GM13976 (cell line): ENCODE results near the gene UBA5.
A peak's percentile ranks its signal among the peaks of the same experiment; 100 is the strongest.

ENCODE experiments used
- DNase-seq: peaks from one replicate; pipeline ENCODE4 v3.0.0; 2012; ENCODE audit warnings: low spot score
- CTCF ChIP-seq: IDR thresholded peaks from 2 replicates; pipeline ENCODE4 v1.5.1; 2012; ENCODE audit warnings: borderline replicate concordance, mild to moderate bottlenecking; ENCODE audit not compliant: insufficient read depth; ENCODE audit errors: extremely low read depth, missing control alignments, control extremely low read depth
- in situ Hi-C: fragments of 300-500 bp; cut with MboI; formaldehyde crosslinking; loops from one replicate; pipeline ENCODE4 v1.12.0; 2022; ENCODE audit warnings: low sequenced_read_pairs, mixed read lengths, inconsistent platforms; ENCODE audit not compliant: unreplicated experiment

The UBA5 gene

GRCh38 chr3:132624790-132625189, 35.3 kb upstream of the UBA5 start:
- in situ Hi-C loops, result loop anchor here (25.0 kb wide), 1 partner anchor 87 kb away; no protein-coding TSS in a partner anchor
- no peak for DNase-seq
- no peak for TF ChIP-seq CTCF

GRCh38 chr3:132625613-132626012, 34.5 kb upstream of the UBA5 start:
- in situ Hi-C loops, result loop anchor here (25.0 kb wide), 1 partner anchor 88 kb away; no protein-coding TSS in a partner anchor
- peak; percentile 56 for DNase-seq
- TF ChIP-seq CTCF, result no peak

GRCh38 chr3:132626955-132627354, 33.2 kb upstream of the UBA5 start:
- in situ Hi-C loops, result loop anchor here (25.0 kb wide), 1 partner anchor 90 kb away; no protein-coding TSS in a partner anchor
- TF ChIP-seq CTCF, result no peak
- no peak for DNase-seq

GRCh38 chr3:132628157-132628556, 32.0 kb upstream of the UBA5 start:
- TF ChIP-seq CTCF, result no peak
- in situ Hi-C loops, result loop anchor here (25.0 kb wide), 1 partner anchor 91 kb away; no protein-coding TSS in a partner anchor
- DNase-seq, result no peak

GRCh38 chr3:132629928-132630327, 30.2 kb upstream of the UBA5 start:
- in situ Hi-C loops, result loop anchor here (25.0 kb wide), 1 partner anchor 93 kb away; no protein-coding TSS in a partner anchor
- TF ChIP-seq CTCF, result no peak

GRCh38 chr3:132630612-132631011, 29.5 kb upstream of the UBA5 start:
- TF ChIP-seq CTCF, result no peak
- no peak for DNase-seq
- in situ Hi-C loops, result loop anchor here (25.0 kb wide), 1 partner anchor 93 kb away; no protein-coding TSS in a partner anchor

More at GRCh38 chr3:132629928-132630327, 30.2 kb upstream of the UBA5 start:
- DNase-seq, result no peak
